Central memory CD4-positive, alpha-beta T cell (primary cell): ENCODE measurements around the gene CFAP410.

ENCODE experiments used
- DNase-seq: peaks from one replicate; pipeline ENCODE4 v3.0.0; 2022
- total RNA-seq, 3 experiments: gene quantifications; one replicate each; lab custom pipeline; 2026; lab: John Stamatoyannopoulos, UW

Gene CFAP410
- total RNA-seq, result 19.2 to 50.0 (median 29.6) reads per million in 3 experiments

GRCh38 chr21:44338971-44339910, at the start of gene CFAP410:
TSS of gene CFAP410 (minus strand) at chr21:44339390. CDS start at chr21:44339194, 196 bp downstream.
- peak; percentile 95 for DNase-seq

GRCh38 chr21:44384968-44385367, 45.8 kb upstream of the CFAP410 start:
- no peak for DNase-seq

GRCh38 chr21:44383216-44383615, 44.0 kb upstream of the CFAP410 start:
- DNase-seq, result no peak

- DNase-seq, result no peak
These were observed 43.3 kb upstream of the CFAP410 start for GRCh38 chr21:44382536-44382935.

GRCh38 chr21:44381874-44382273, 42.7 kb upstream of the CFAP410 start:
- no peak for DNase-seq

GRCh38 chr21:44380876-44381275, 41.7 kb upstream of the CFAP410 start:
- DNase-seq, result no peak

- no peak for DNase-seq
These were observed 41.0 kb upstream of the CFAP410 start for GRCh38 chr21:44379991-44380865.

- no peak for DNase-seq
These were observed 40.3 kb upstream of the CFAP410 start for GRCh38 chr21:44379515-44379848.

- no peak for DNase-seq
These were observed 39.7 kb upstream of the CFAP410 start for GRCh38 chr21:44378646-44379514.

GRCh38 chr21:44377922-44378645, 38.9 kb upstream of the CFAP410 start:
- no peak for DNase-seq

GRCh38 chr21:44377201-44377921, 38.2 kb upstream of the CFAP410 start:
- DNase-seq, result no peak

GRCh38 chr21:44376606-44377005, 37.4 kb upstream of the CFAP410 start:
- no peak for DNase-seq

GRCh38 chr21:44375761-44376241, 36.6 kb upstream of the CFAP410 start:
- DNase-seq, result no peak

GRCh38 chr21:44375281-44375651, 36.1 kb upstream of the CFAP410 start:
- DNase-seq, result peak; percentile 26

GRCh38 chr21:44374601-44375280, 35.6 kb upstream of the CFAP410 start:
- DNase-seq, result no peak

- no peak for DNase-seq
These were observed 33.4 kb upstream of the CFAP410 start for GRCh38 chr21:44372616-44373015.

GRCh38 chr21:44371596-44371995, 32.4 kb upstream of the CFAP410 start:
- DNase-seq, result no peak

- DNase-seq, result no peak
These were observed 31.7 kb upstream of the CFAP410 start for GRCh38 chr21:44370786-44371410.

- no peak for DNase-seq
These were observed 31.0 kb upstream of the CFAP410 start for GRCh38 chr21:44370027-44370735.
